GM19395 (cell line): ENCODE data around the gene DMRTC1B.
"Not testable (repeated sequence)": the region's sequence is repeated elsewhere in the genome, so short reads cannot be mapped to it uniquely, and the experiment has no call there.

Experiments
- ATAC-seq: cut with Tn5 transposase; IDR thresholded peaks from one replicate; pipeline ENCODE4 v1.9.1; 2021; ENCODE audit warnings: mild to moderate bottlenecking, moderate library complexity; ENCODE audit not compliant: unreplicated experiment

Gene DMRTC1B, protein sequence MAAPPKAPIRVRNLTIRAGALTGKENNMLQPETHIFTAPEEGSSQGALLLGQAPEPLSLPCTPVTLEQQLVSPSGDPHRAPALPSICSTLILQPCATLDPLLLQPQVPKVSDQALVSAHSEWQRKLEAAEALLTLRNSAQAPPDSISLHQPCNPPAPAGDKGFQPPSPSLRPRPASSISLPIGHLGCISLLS

DNA sequence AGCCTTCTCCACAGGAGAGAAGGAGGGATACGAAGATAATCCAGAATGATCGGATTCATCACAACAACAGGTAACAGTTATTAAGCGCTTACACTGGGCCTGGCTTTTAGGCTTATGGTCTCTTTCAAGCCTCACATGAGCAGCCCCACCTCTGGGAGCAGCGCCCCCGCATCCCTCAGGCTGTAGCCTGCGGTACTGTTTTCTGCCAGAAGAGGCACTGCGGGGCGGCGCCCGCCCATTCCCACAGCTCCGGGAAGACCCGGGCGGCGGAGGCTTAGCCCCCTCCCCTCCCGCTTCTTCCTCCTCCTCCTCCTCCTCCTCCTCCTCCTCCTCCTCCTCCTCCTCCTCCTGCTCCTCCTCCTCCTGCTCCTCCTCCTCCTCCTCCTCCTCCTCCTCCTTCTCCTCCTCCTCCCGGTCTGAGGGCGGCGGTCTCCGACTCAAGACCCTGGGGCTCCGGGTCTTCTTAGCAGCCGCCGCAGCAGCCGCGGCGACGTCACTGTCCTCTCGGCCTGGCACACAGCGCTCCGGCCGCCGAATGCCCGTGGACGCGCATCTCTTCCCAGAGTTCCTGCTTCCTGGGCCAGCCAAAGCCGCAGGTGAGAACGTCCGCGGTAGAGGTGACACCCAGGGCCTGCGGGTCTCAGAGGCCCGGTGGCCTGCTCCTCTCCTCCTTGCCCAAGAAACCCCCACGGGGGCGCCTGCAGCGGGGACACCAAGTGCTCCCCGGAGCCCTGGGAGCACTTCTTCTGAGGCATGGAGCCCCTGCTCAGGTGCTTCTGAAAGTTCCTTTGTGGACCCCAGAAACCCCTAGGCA lies at the start of gene DMRTC1B:
Gene DMRTC1B, plus strand, starts transcription at position 238 of the 814 bp plus-strand sequence. CDS start 68,246 bp downstream, outside the sequence.
- ATAC-seq = peak; percentile 85

DNA sequence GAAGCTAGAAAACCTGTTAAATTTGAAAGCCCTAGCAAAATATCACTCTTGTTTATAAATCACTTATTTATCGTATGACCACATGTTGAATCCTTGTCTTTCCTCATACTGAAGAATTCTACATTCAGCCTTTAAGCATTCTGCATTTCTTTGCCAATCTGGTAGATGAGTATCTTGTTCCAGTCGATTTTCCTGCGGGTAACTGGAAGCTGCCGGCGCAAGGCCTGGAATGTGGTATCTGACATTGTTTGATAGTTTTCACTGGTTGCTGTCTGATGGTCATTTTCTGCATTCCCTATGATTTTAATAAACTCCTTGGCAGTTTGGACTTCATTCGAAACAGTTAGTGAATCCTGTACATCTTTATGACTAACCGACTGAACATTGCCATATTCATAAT lies 48.8 kb upstream of the DMRTC1B start:
- ATAC-seq = no peak

DNA sequence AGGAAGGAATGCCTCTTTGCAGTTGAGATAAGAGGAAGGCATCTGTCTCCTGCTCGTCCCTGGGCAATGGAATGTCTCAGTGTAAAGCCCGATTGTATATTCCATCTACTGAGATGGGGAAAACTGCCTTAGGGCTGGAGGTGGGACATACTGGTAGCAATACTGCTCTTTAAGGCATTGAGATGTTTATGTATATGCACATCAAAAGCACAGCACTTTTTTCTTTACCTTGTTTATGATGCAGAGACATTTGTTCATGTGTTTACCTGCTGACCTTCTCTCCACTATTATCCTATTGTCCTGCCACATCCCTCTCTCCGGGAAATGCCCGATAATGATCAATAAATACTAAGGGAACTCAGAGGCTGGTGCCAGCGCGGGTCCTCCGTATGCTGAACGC lies 43.1 kb upstream of the DMRTC1B start:
- ATAC-seq = not testable (repeated sequence)

DNA sequence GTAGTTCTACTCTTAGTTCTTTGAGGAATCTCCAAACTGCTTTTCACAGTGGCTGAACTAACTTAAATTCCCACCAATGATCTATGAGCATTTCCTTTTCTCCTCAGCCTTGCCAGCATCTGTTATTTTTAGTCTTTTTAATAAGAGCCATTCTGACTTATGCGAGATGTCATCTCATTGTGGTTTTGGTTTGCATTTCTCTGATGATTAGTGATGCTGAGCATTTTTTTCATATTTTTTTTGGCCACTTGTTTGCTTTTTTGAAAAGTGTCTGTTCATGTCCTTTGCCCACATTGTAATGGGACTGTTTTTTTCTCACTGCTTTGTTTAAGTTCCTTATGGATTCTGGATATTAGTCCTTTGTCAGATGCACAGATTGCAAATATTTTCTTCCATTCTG lies 41.1 kb upstream of the DMRTC1B start:
- no peak for ATAC-seq

DNA sequence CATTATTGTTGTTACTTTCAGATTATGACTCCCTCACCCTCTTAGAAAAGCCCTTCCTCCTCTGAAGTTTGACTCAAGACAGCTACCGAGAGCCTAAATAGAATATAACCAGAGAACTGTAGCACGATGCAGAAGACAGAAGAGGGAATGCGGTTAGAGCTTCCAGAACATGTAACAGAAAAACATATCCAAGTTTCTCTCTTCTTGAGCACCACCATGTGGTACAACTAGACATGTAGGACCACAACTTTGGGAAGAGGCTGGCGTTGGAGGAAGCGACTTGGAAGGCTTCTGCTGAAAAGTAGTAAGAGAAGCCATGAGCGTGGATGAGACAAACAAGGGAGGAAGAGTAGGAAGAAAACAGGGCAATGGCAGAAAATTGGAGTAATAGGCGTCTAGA lies 31.1 kb upstream of the DMRTC1B start:
- ATAC-seq = not testable (repeated sequence)

DNA sequence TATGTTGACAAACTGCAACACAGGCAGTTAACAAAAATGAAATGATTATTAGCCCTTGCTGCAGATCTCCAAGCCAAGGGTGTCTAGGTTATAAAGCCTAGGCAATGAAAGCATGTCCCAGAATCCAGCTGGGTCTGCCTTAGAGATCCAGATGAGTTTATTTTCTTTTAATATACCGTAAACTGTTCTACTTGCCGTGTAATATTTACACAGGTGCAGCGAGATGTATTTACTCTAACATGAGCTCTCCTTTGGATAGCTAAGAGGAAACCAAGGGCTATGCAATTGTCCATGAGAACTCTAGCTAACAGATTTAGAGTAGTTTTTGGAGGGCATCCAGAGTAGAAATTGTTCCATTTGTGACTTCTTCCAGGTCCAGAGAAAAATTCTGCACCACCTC lies 28.1 kb upstream of the DMRTC1B start:
- not testable (repeated sequence) for ATAC-seq

DNA sequence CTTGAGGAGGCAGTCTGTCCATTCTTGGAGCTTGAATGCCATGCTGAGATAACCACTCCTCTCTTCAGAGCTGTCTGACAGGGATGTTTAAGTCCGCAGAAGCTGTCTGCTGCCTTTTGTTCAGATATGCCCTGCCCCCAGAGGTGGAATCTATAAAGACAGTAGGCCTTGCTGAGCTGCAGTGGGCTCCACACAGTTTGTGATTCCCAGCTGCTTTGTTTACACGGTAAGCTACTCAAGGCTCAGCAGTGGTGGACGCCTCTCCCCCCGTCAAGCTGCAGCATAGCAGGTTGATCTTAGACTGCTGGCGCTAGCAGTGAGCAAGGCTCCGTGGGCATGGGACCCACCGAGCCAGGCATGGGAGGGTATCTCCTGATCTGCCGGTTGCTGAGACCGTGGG lies 16.2 kb upstream of the DMRTC1B start:
- not testable (repeated sequence) for ATAC-seq

DNA sequence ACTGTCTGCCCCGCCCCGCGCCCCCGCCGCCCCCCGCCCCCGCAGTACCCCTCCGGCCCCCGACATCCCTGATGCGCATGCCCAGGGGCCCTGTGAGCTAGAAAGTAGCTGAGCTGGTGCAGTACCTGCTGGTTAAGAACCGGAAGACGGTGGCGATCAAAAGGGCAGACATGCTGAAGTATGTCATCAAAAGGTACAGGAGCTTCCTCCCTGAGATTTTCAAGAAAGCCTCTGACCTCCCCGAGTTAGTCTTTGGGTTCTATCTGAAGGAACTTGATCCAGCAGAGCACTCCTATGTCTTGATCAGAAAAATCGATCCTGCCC lies 739 bp downstream of the DMRTC1B start:
- peak; percentile 76 for ATAC-seq

DNA sequence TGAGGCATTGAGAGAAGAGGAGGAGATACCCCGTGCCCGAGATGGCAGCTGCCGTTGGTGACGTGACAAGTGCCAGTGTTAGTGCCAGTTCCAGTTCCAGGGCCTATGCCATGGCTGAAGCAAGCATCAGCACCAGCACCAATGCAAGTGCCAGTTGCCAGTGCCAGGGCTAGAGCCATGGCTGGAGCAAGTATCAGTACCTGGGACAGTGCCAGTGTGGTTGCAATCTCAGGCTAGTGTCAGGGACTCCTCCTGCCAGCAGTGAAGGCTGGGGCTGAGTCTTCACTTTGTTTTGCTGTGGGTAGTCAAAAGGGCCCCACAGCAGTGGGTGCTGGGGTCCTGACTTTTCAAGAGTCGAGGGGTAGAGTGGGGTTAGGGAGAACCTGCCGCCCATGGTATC lies 1.5 kb downstream of the DMRTC1B start:
- not testable (repeated sequence) for ATAC-seq

DNA sequence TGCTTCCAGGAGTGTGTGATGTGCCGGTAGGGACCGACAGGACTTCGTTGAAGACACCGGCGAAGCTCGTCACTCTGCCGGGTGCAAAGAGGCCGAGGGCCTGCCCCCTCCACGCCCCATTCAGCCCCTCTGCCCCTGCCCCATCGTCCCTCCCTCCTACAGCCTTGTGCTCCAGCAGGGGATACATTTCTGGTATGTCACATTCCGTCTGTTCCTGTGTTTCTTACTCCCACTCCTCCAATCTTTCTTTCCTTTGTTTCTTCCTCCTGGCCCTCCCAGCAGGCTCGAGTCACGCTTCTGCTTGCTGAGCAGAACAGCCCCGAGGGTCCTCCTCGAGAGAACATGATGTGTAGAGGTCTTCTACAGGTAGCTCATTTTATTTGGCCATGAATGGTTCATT lies 5.9 kb downstream of the DMRTC1B start, which contains the start of gene FAM236B:
Gene FAM236B, minus strand, starts transcription at position 101 of the 400 bp plus-strand sequence. Its CDS starts 100 bp downstream, at position 1.
- not testable (repeated sequence) for ATAC-seq

DNA sequence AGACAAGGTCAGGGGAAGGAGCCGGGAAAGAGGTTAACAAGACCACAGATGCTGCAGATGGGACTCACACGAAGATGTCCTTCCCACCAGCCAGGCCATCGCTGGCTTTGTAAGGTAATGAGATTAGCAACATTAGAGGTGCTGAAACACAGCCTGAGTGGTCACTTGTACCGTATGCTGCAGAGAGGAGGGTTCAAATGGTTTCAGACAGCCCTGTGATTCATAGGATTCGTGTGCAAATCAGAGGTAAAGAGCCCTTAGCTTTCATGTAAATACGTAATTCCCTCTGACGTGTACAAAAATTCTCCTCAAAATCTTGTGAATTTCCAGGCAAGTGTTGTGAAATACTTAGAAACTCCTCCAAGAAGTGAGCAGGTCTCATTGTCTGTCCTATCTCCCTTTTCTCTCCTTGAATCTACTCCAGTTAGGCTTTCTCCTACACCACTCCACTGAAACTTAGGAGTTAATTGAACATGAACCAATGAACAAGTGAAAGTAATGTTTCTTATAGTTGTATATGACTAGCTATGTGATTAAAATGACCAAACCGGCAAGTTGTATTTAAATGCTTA lies 6.8 kb downstream of the DMRTC1B start:
- not testable (repeated sequence) for ATAC-seq

DNA sequence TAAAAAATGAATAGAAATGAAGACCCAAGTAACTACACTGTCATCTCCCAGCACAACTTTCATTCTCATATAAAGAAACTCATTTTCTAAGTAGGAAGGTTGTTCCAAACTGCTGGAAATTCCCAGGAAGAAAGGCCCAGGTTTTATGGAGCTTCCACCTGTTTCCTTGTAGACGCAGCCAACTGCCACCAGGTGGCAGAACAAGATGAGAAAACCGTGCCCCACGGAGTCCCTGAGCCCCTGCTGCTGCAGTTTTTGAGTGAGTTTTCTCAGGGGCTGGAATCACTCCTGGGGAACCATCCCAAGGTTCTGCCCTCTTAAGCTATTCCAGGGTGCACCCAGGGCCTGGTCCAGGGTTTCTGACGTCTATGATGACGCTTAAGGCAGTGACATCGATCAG lies 7.3 kb downstream of the DMRTC1B start:
- ATAC-seq = not testable (repeated sequence)

DNA sequence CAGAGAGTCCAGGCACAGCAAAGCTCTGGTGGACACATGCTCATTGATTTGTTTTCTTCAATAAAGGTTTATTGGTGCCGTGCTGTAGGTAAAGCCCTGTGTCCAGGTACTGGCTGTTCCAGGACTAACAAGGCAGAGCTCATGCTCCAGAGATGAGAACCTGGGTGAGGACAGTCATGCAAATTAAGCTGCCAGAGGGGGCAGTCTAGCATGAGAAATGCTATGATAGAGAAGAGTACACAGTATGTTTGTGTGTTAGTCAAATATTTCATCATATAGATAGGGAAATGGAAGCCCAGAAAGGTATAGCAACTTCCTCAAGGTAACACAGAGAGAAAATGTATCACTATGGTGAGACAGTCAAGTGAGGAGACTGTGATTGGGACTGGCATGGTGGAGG lies 11.5 kb downstream of the DMRTC1B start:
- not testable (repeated sequence) for ATAC-seq

DNA sequence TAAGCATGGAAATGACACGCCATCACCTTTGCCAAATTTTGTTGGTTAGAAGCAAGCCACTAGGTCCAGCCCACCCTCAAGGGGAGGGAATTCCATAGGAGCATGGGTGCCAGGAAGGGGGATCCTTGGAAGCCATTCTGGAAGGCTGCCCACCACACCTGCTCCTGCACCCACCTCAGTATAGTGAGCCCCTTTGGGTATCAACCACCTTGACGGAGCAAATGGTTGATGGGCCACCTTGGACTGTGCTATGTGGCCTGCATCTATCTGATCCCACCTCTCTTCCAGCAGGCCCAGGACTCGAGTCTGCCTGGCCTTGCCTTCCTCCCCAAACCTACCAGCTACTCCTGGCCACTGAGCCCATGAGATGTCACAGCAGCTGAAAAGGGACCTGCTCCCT lies 13.7 kb downstream of the DMRTC1B start:
- not testable (repeated sequence) for ATAC-seq

DNA sequence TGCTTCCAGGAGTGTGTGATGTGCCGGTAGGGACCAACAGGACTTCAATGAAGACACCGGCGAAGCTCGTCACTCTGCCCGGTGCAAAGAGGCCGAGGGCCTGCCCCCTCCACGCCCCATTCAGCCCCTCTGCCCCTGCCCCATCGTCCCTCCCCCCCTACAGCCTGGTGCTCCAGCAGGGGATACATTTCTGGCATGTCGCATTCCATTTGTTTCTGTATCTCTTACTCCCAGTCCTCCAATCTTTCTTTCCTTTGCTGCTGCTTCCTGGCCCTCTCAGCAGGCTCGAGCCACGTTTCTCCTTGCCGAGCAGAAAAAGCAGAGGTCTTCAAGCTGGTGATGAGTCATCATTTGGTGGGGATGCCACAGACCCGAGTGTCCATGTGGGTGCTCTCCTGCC lies 31.4 kb downstream of the DMRTC1B start, which contains the start of gene FAM236D:
Gene FAM236D, minus strand, starts transcription at position 101 of the 400 bp plus-strand sequence. Its CDS starts 100 bp downstream, at position 1.
- not testable (repeated sequence) for ATAC-seq

DNA sequence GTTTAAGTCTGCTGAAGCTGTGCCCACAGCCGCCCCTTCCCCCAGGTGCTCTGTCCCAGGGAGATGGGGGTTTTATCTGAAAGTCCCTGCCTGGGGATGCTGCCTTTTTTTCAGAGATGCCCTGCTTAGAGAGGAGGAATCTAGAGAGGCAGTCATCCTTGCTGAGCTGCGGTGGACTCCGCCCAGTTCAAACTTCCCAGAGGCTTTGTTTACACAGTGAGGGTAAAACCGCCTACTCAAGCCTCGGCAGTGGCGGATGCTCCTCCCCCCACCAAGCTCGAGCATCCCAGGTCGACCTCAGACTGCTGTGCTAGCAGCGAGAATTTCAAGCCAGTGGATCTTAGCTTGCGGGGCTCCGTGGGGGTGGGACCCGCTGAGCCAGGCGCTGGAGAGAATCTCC lies 54.0 kb downstream of the DMRTC1B start:
- ATAC-seq = not testable (repeated sequence)

DNA sequence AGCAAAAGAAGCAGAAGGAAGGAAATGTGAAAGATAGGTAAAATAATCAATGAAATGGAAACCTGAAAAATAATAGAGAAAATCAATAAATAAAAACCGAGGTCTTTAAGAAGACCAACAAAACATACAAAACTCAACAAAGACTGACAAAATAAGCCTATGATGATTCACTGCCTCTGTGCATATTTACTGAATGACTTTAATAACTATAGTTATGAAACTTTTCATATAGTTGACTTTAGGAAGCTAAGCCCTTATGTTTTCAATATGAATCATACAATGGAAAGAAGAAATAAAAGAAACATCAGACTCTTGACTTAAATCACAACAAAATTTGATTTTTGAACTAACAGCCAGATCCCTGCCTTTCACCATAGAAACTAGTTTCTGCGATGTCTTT lies 60.8 kb downstream of the DMRTC1B start:
- ATAC-seq = not testable (repeated sequence)

DNA sequence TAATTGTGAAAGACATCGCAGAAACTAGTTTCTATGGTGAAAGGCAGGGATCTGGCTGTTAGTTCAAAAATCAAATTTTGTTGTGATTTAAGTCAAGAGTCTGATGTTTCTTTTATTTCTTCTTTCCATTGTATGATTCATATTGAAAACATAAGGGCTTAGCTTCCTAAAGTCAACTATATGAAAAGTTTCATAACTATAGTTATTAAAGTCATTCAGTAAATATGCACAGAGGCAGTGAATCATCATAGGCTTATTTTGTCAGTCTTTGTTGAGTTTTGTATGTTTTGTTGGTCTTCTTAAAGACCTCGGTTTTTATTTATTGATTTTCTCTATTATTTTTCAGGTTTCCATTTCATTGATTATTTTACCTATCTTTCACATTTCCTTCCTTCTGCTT lies 106.2 kb downstream of the DMRTC1B start:
- ATAC-seq = not testable (repeated sequence)

DNA sequence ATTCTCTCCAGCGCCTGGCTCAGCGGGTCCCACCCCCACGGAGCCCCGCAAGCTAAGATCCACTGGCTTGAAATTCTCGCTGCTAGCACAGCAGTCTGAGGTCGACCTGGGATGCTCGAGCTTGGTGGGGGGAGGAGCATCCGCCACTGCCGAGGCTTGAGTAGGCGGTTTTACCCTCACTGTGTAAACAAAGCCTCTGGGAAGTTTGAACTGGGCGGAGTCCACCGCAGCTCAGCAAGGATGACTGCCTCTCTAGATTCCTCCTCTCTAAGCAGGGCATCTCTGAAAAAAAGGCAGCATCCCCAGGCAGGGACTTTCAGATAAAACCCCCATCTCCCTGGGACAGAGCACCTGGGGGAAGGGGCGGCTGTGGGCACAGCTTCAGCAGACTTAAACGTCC lies 113.0 kb downstream of the DMRTC1B start:
- ATAC-seq = not testable (repeated sequence)
